NCI-H2227 (cell line): ENCODE results near the gene C1orf53.
"Not testable (repeated sequence)": the region's sequence is repeated elsewhere in the genome, so short reads cannot be mapped to it uniquely, and the experiment has no call there.

Source experiments
- DNase-seq: peaks from one replicate; lab custom pipeline; 2025; ENCODE audit not compliant: unreplicated experiment; lab: John Stamatoyannopoulos, UW

C1orf53 gene

DNA sequence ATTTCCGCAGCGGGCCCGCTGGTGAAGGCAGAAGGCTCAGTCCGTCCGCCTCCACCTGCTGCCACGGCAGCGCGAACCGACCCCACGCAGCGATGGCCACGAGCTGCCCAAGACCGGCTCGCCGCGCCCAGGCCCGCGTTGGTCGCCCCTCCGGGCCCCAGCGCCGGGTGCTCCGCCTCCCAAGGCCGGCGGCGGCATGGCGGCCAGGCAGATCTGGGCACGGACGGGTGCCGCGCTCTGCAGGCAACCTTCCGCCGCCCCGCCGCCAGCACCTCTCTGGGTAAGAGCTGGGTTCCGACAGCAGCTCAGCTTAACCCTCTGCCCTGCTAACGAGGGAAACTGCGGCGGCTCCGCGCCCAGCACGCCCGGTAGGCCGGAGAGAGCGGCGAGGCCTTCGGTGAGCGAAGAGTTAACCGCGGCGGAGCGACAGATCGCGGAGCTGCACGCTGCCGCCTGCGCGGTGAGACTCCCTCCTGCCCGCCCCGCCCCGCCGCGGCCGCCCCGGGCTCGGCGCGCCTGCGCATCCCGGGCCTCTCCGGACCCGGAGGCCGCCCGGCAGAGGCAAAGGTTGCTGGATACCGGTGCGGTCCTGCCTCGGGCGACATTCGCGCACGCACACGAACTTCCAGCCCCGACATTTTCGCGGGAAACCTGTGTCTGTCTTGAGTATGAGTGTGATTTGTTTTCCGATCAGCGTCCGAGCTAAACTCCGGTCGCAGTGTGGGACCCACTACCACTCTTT, at the start of gene C1orf53:
Gene C1orf53, plus strand, starts transcription at position 177 of the 742 bp plus-strand sequence. Its CDS starts 20 bp downstream, at position 197.
- DNase-seq, result peak; percentile 94

- not testable (repeated sequence) for DNase-seq
Observed at GRCh38 chr1:197855751-197856150, 46.7 kb upstream of the C1orf53 start.

GRCh38 chr1:197857477-197857876, 45.0 kb upstream of the C1orf53 start:
- DNase-seq, result no peak

DNA sequence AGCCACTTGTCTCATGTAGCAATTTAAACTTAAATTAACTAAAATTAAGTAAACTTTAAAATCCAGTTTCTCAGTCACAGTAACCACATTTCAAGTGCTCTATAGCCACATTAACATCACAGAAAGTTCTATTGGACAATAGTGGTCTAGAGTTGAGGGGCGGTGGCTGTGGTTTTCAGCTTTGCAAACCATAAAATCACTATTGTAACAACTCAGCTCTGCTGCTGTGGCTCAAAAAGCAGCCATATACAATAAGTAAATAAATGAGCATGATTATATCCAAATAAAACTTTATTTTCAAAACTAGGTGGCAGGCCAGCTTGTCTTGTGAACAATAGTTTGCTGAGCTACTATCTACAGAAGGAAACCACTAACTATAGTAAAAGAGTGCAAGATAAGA, 43.4 kb upstream of the C1orf53 start:
- DNase-seq, result no peak

GRCh38 chr1:197862221-197862620, 40.2 kb upstream of the C1orf53 start:
- no peak for DNase-seq

- DNase-seq, result no peak
Observed at GRCh38 chr1:197862671-197863070, 39.8 kb upstream of the C1orf53 start.

DNA sequence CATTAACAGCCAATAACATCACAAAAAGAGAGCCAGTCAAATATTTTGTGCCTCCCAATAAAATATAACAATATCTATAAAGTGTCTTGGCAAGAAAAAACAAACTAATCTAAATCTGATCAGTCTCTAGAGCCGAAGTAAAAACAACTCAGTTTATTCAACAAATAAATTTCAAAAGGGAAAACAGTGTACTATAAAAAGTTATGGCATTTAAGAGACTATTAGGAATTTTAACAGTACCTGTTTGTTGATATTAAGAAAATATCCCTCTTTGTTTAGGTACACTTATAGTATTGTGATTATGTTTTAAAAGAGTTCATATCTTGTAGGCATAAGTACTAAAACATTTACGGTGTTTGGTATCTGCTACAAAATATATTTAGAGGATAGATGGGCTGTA, 36.6 kb upstream of the C1orf53 start:
- DNase-seq, result no peak

GRCh38 chr1:197868751-197869489, 33.5 kb upstream of the C1orf53 start:
- DNase-seq, result peak; percentile 66

DNA sequence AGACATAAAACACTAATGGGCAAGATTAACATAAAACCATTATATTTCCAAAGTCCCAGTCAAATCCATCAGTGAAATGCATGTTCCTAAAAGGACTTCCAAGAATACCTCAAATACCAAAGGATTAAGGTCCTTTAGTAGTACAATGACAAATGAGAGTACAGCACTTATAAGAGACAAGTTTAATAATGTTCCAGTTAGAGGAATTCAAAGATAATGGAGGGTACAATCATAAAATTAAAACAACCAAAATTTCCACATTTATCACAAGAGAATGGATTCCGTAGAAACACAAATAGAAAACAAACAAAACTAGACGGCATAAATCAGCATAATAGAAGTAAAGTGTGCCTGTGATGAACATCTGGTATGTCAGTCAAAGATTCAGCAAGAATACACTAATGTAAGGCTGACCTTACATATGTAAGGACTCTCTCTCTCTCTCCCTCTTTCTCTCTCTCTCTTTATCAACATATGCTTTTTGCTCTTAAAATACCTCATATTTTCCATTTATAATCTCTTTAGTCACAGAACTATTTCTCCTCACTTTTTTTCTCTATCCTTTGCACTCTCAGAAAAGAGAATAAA, 32.8 kb upstream of the C1orf53 start:
- DNase-seq, result no peak

- no peak for DNase-seq
Observed at GRCh38 chr1:197876894-197877293, 25.5 kb upstream of the C1orf53 start.

- not testable (repeated sequence) for DNase-seq
Observed at GRCh38 chr1:197880385-197880784, 22.0 kb upstream of the C1orf53 start.

DNA sequence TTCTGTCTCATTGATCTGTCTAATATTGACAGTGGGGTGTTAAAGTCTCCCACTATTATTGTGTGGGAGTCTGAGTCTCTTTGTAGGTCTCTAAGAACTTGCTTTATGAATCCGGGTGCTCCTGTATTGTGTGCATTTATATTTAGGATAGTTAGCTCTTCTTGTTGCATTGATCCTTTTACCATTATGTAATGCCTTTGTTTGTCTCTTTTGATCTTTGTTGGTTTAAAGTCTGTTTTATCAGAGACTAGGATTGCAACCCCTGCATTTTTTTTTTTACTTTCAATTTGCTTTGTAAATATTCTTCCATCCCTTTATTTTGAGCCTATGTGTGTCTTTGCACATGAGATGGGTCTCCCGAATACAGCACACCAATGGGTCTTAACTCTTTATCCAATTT, 20.2 kb upstream of the C1orf53 start:
- not testable (repeated sequence) for DNase-seq

GRCh38 chr1:197884173-197884572, 18.3 kb upstream of the C1orf53 start:
- no peak for DNase-seq

DNA sequence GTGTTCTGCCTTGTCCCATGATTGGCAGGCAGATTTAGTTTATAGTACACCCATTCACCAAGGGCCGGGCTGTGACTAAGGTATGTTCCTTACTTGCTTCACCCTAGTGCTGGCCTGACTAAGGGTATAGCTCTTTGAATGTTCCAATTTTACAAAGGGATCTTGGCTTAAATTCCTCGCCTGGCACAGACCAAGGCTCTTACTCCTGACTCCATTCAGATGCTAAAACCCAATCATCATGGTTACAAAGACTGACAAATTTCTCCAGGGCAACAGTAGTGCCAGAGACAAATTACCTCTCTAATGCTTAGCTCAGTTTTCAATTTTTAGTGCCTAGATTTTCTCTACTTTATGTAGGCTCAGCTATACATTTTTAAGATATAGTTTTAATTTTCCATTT, 11.5 kb upstream of the C1orf53 start:
- no peak for DNase-seq

DNA sequence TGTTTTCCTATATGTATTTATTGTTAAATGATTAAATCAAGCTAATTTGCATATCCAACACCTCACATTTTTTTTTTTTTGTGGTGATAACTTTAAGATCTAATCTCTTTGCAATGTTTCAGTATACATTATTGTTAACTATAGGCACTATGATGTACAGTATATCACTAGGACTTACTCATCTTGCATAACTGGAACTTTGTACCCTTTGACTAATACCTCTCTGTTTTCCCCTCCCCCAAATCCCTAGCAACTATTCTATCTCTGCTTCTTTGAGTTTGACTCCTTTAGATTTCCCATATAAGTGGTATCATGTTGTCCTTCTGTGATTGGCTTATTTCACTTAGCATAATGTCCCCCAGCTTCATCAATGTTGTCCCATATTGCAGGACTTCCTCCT, 9.7 kb upstream of the C1orf53 start:
- no peak for DNase-seq

DNA sequence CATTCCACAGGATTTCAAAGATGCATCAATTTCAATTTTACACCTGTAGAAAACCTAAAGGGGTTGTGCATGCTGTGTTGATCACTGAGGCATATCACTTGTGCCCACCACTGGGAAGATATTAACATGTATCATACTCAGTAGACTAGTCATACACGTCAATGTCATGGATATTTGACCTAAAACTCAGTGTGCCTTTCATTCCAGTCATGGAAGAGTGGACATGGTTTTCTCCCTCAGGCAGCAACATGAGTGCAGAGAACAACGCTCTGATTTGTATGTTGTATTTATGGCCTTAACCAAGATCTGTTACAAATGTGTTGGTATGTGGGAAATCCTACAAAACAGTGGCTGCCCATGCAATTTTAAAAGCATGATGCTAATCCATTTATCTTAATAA, 6.1 kb upstream of the C1orf53 start:
- DNase-seq, result no peak

DNA sequence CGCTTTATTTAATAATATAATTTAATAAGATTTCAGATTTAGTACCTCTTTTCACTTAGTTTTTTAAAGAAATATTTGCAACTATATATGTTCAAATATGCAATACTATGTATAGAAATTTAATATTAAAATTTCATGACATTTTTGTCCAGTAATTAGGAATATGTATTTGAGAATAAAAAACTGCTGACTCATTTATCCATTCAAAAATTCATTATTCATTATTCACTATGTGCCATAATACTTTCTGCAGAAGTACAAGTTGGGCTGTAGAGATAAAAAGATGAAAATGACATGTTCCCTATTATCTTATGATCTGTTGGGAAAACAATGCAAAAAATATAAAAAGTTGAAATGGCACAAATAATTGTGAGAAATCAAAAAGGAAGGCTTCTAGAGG, 3.4 kb upstream of the C1orf53 start:
- no peak for DNase-seq

- DNase-seq, result no peak
Observed at GRCh38 chr1:197902131-197902453, 338 bp upstream of the C1orf53 start.

DNA sequence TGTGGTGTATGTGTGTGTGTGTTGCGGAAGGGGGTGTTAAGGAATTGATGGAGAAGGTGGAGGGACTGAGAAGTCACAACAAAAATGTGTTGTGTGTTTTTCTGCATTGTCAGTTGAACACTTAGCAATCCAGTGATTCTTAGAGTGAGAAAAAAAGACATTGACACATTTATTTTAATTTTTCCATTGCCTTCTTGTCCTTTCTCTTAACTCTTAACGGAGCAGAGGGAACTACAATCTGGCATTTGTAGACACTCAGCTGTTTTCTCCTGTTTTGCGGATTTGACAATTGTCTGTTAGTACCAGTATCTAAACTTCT, 725 bp downstream of the C1orf53 start:
- no peak for DNase-seq

- no peak for DNase-seq
Observed at GRCh38 chr1:197904126-197904787, 1.8 kb downstream of the C1orf53 start.

GRCh38 chr1:197905699-197906351, 3.4 kb downstream of the C1orf53 start:
- no peak for DNase-seq
